Activated CD4-positive, alpha-beta T cell treated with anti-CD3 and anti-CD28 coated beads for 48 hours (primary cell): Measurements from ENCODE around the gene KAT2A.
"Not testable (repeated sequence)": the region's sequence is repeated elsewhere in the genome, so short reads cannot be mapped to it uniquely, and the experiment has no call there.

ENCODE experiments used
- DNase-seq: peaks from one replicate; pipeline ENCODE4 v3.0.0-alpha.2; 2020

The KAT2A gene

GRCh38 chr17:42120770-42121769 is at the start of gene KAT2A:
Gene KAT2A, minus strand, starts transcription at chr17:42121367. Its CDS starts 63 bp downstream, at chr17:42121304.
- DNase-seq = peak; percentile 87

- no peak for DNase-seq
Measured at GRCh38 chr17:42169351-42169750, 48.2 kb upstream of the KAT2A start.

GRCh38 chr17:42167807-42168206 is 46.6 kb upstream of the KAT2A start:
- DNase-seq = no peak

GRCh38 chr17:42166196-42166763 is 45.1 kb upstream of the KAT2A start:
- DNase-seq = no peak

GRCh38 chr17:42165751-42166150 is 44.6 kb upstream of the KAT2A start:
- DNase-seq = no peak

- DNase-seq = no peak
Measured at GRCh38 chr17:42163696-42164407, 42.7 kb upstream of the KAT2A start.

GRCh38 chr17:42163113-42163512 is 41.9 kb upstream of the KAT2A start:
- peak; percentile 79 for DNase-seq

- DNase-seq = no peak
Measured at GRCh38 chr17:42160531-42160910, 39.4 kb upstream of the KAT2A start.

- DNase-seq = no peak
Measured at GRCh38 chr17:42159796-42160530, 38.8 kb upstream of the KAT2A start.

- DNase-seq = no peak
Measured at GRCh38 chr17:42155614-42156045, 34.5 kb upstream of the KAT2A start.

- no peak for DNase-seq
Measured at GRCh38 chr17:42153919-42154742, 33.0 kb upstream of the KAT2A start.

- DNase-seq = no peak
Measured at GRCh38 chr17:42146911-42147607, 25.9 kb upstream of the KAT2A start.

- not testable (repeated sequence) for DNase-seq
Measured at GRCh38 chr17:42143138-42143537, 22.0 kb upstream of the KAT2A start.

- DNase-seq = no peak
Measured at GRCh38 chr17:42142371-42142896, 21.3 kb upstream of the KAT2A start.

GRCh38 chr17:42141382-42141781 is 20.2 kb upstream of the KAT2A start:
- DNase-seq = no peak

- DNase-seq = not testable (repeated sequence)
Measured at GRCh38 chr17:42140690-42141089, 19.5 kb upstream of the KAT2A start.

- DNase-seq = no peak
Measured at GRCh38 chr17:42138749-42139492, 17.8 kb upstream of the KAT2A start.

GRCh38 chr17:42136654-42137051 is 15.5 kb upstream of the KAT2A start:
- DNase-seq = no peak

- no peak for DNase-seq
Measured at GRCh38 chr17:42135664-42136653, 14.8 kb upstream of the KAT2A start.
